Activated naive CD4-positive, alpha-beta T cell treated with anti-CD3 and anti-CD28 coated beads, Interleukin-2, amount 10 ng/mL, durations not matched to agents 7 days and 5 days (primary cell): ENCODE data around the gene SNX10.

Source experiments
- CTCF ChIA-PET: fragments of 350-600 bp; sonication (Branson Sonifier 250); formaldehyde crosslinking; loops from one replicate; lab custom pipeline; 2021; ENCODE audit warnings: antibody characterized with exemption; lab: Charles Lee
- DNase-seq: peaks from one replicate; pipeline ENCODE4 v3.0.0-alpha.2; 2020
- H3K27ac Mint-ChIP-seq: one replicate; pipeline ENCODE4 v1.8.0; 2021; ENCODE audit warnings: mild to moderate bottlenecking, moderate library complexity, mixed read lengths
- H3K27me3 Mint-ChIP-seq: one replicate; pipeline ENCODE4 v1.8.0; 2021; ENCODE audit warnings: mild to moderate bottlenecking, mixed read lengths
- H3K36me3 Mint-ChIP-seq: one replicate; pipeline ENCODE4 v1.8.0; 2021; ENCODE audit warnings: mixed read lengths
- H3K4me1 Mint-ChIP-seq: one replicate; pipeline ENCODE4 v1.8.0; 2021; ENCODE audit warnings: mixed read lengths
- H3K4me3 Mint-ChIP-seq: one replicate; pipeline ENCODE4 v1.8.0; 2021; ENCODE audit warnings: mild to moderate bottlenecking, moderate library complexity, mixed read lengths
- H3K9me3 Mint-ChIP-seq: one replicate; pipeline ENCODE4 v1.8.0; 2021; ENCODE audit warnings: mixed read lengths

The SNX10 gene

DNA sequence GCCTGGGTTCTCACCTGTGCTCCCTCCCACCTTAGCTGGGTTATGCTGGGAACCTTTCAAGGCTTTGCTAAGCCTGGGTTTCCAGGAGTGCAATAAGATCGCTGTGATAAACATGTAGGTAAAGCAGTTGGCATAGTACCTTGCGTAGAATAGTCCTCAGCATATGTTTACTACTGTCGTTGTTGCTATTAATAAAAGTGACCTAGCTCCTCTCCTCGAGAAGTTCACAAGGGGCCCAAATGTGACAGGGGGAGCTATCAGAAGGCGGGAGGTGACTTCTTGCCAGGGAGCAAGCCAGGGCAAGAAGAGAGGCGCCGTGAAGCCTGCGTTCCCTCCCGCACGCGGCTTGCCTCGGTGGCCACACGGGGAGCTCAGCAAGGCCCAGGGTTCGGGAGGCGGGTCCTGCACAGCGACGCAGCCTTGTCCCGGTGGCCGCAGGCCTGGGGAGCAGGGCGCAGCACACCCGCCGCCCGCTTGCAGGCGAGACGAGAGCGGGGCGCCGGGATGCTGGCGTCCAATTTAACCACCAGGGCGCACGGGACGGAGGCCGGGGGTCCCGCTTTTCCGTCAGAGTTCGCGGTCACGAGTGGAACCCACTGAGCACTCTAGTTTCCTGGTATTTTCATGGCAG, 106.2 kb downstream of the SNX10 start:
- H3K36me3 Mint-ChIP-seq, result no peaks in the 10 kb centered on the region
- H3K9me3 Mint-ChIP-seq, result no peaks in the 10 kb centered on the region
- H3K4me3 Mint-ChIP-seq, result peak overlapping the region; percentile 59
- DNase-seq, result peak; percentile 25
- peaks cover 10% of the 10 kb centered on the region for H3K4me1 Mint-ChIP-seq
- H3K27me3 Mint-ChIP-seq, result peaks cover 52% of the 10 kb centered on the region
- no peak overlapping the region for H3K27ac Mint-ChIP-seq
- CTCF ChIA-PET, result interaction anchor here (2.0 kb wide), 1 partner anchor 28 kb away, joined by 9 read pairs; no protein-coding TSS in a partner anchor

- peaks cover 50% of the 10 kb centered on the region for H3K27me3 Mint-ChIP-seq
- no peak for DNase-seq
- H3K4me3 Mint-ChIP-seq, result peak overlapping the region; percentile 59
- no peak overlapping the region for H3K27ac Mint-ChIP-seq
- peaks cover 10% of the 10 kb centered on the region for H3K4me1 Mint-ChIP-seq
- CTCF ChIA-PET, result interaction anchor here (2.0 kb wide), 1 partner anchor 29 kb away, joined by 9 read pairs; no protein-coding TSS in a partner anchor
- H3K36me3 Mint-ChIP-seq, result no peaks in the 10 kb centered on the region
- no peaks in the 10 kb centered on the region for H3K9me3 Mint-ChIP-seq
These were observed 106.7 kb downstream of the SNX10 start for GRCh38 chr7:26398427-26398755.

DNA sequence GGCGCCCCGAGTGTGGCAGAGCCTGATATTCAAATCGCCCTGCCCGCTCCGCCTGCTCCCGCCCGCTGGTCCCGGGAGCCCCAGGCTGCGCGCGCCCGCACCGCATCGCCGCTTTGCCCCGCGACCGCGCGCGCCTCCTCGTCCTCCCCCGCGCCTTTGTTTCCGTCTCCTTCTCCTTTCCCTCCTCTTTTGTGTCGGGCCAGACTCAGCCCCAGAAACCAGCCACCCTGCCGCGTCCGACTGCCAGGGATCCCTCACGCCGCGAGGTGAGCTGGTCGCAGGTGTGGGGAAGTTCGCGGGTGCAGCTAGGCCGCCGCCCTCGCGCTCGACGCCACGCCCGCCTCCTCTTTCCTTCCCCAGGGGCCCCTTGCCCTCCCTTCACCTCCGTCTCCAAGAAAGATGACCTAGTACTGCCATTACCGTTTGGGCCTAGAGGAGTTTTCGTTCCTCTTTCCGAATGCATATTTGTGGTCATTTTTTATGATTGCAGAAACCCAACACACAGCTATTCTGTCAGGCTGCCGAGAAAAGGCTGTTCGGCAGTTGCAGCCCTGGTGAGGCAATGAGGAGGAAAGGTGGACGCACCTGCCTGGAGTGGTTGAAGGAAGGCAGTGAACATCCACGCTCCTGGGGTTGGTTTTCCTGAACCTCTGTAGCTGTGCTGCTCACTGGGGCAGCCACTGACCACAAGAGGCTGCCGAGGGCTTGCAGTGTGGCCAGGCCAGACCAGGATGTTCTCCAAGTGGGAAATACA, 107.3 kb downstream of the SNX10 start:
- H3K27ac Mint-ChIP-seq, result no peak overlapping the region
- H3K4me1 Mint-ChIP-seq, result peaks cover 10% of the 10 kb centered on the region
- CTCF ChIA-PET, result interaction anchor here (0.7 to 2.0 kb wide), 3 partner anchors 22 to 817 kb away, joined by 3 to 9 read pairs (median 3); no protein-coding TSS in a partner anchor
- peak; percentile 40 for DNase-seq
- no peaks in the 10 kb centered on the region for H3K9me3 Mint-ChIP-seq
- peaks cover 47% of the 10 kb centered on the region for H3K27me3 Mint-ChIP-seq
- peak overlapping the region; percentile 82 for H3K4me3 Mint-ChIP-seq
- H3K36me3 Mint-ChIP-seq, result no peaks in the 10 kb centered on the region

DNA sequence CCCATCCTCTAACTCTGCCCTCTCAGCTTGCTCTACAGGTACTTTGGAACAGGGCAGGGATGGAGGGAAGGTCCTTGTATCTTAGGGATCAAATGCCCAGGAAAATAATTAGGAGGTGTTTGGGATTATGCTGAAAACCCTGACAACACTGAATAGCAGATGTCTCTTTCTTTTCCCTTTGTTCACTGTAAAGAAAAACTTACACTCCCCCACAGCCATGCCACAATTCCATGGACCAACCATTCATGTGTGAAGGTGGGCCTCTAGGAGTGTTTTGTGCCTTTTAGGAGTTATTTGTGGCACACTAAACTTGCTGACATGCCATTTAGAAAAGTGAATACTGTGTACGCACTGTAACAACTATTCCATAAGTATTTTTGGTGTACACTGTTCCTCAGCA, 108.1 kb downstream of the SNX10 start:
- H3K9me3 Mint-ChIP-seq, result no peaks in the 10 kb centered on the region
- H3K27me3 Mint-ChIP-seq, result peaks cover 51% of the 10 kb centered on the region
- DNase-seq, result no peak
- H3K36me3 Mint-ChIP-seq, result no peaks in the 10 kb centered on the region
- CTCF ChIA-PET, result no interaction called here
- H3K27ac Mint-ChIP-seq, result no peak overlapping the region
- no peak overlapping the region for H3K4me3 Mint-ChIP-seq
- H3K4me1 Mint-ChIP-seq, result peaks cover 10% of the 10 kb centered on the region

DNA sequence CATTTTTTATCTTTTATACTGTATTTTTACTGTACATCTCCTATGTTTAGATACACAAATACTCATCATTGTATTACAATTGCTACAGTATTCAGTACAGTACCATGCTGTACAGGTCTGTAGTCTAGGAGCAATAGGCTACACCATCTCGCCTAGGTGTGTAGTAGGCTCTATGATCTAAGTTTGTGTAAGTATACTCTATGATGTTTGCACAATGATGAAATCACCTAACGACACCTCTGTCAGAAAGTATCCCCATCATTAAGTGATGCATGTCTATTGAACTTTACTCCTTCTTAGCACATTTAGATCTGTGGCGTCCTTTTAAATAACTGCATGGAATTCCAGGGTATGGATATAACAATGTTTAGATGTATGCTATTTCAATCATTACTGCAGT, 112.0 kb downstream of the SNX10 start:
- Mint-ChIP-seq H3K27ac (no peak overlapping the region), H3K36me3 (no peaks in the 10 kb centered on the region), H3K9me3 (no peaks in the 10 kb centered on the region), H3K4me1 (peaks cover 7% of the 10 kb centered on the region), H3K4me3 (no peak overlapping the region), H3K27me3 (peaks cover 29% of the 10 kb centered on the region)
- no peak for DNase-seq
- CTCF ChIA-PET, result interaction anchor here (0.7 kb wide), 1 partner anchor 509 kb away, joined by 3 read pairs; no protein-coding TSS in a partner anchor

GRCh38 chr7:26404189-26404996, 112.7 kb downstream of the SNX10 start:
- no peak overlapping the region for H3K27ac Mint-ChIP-seq
- CTCF ChIA-PET, result no interaction called here
- H3K9me3 Mint-ChIP-seq, result no peaks in the 10 kb centered on the region
- no peak overlapping the region for H3K4me3 Mint-ChIP-seq
- H3K27me3 Mint-ChIP-seq, result peaks cover 22% of the 10 kb centered on the region
- DNase-seq, result no peak
- H3K36me3 Mint-ChIP-seq, result no peaks in the 10 kb centered on the region
- H3K4me1 Mint-ChIP-seq, result no peaks in the 10 kb centered on the region

GRCh38 chr7:26406433-26406832, 114.8 kb downstream of the SNX10 start:
- H3K36me3 Mint-ChIP-seq, result no peaks in the 10 kb centered on the region
- H3K27ac Mint-ChIP-seq, result no peak overlapping the region
- H3K9me3 Mint-ChIP-seq, result no peaks in the 10 kb centered on the region
- no peaks in the 10 kb centered on the region for H3K4me1 Mint-ChIP-seq
- no peak overlapping the region for H3K4me3 Mint-ChIP-seq
- peaks cover 13% of the 10 kb centered on the region for H3K27me3 Mint-ChIP-seq
- CTCF ChIA-PET, result interaction anchor here (0.8 kb wide), 1 partner anchor 514 kb away, joined by 3 read pairs; no protein-coding TSS in a partner anchor
- no peak for DNase-seq

DNA sequence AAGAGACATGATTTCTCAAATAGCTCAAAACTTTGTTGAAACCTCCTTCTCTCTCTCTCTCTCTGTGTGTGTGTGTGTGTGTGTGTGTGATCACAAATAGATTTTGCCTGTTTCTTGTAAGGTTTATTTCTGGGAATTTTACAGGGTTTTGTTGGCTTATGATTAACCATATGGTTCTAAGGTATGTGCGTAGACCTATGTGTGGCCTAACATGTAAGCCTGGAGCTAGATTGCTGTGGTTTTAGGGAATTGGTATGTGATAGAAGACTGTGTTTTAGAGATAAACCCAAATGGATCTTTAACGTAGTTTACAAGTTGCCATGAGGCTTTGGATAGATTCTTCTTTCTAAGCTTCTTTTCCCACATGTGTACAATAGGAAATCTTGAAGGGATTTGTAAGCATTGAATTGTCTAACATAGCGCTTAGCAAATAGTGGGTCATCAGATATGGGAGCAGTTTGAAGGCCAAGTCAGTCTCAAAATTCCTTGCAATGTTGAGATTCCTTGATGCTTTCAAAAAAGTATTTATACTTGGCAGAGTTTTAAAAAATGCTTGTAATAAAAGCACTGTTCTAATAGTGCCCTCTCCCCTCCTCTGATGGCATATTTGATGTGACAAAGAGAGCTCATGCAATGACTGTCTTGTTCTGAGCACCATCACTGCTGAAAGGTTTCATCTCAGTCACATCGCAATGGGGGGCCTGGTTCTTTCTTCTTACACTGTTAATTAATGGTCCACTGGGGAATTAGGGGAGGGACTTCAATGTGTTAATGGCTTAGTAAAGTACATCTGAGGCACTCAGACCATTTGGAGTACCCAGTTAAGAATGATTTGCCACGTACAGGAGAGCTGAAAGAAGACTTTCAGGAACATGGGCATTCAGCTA, 118.2 kb downstream of the SNX10 start:
- Mint-ChIP-seq H3K27ac (no peak overlapping the region), H3K4me1 (no peaks in the 10 kb centered on the region), H3K4me3 (no peak overlapping the region), H3K36me3 (no peaks in the 10 kb centered on the region), H3K9me3 (no peaks in the 10 kb centered on the region), H3K27me3 (peaks cover 9% of the 10 kb centered on the region)
- CTCF ChIA-PET, result interaction anchor here (1.2 kb wide), 1 partner anchor 8 kb away, joined by 3 read pairs; no protein-coding TSS in a partner anchor
- no peak for DNase-seq

DNA sequence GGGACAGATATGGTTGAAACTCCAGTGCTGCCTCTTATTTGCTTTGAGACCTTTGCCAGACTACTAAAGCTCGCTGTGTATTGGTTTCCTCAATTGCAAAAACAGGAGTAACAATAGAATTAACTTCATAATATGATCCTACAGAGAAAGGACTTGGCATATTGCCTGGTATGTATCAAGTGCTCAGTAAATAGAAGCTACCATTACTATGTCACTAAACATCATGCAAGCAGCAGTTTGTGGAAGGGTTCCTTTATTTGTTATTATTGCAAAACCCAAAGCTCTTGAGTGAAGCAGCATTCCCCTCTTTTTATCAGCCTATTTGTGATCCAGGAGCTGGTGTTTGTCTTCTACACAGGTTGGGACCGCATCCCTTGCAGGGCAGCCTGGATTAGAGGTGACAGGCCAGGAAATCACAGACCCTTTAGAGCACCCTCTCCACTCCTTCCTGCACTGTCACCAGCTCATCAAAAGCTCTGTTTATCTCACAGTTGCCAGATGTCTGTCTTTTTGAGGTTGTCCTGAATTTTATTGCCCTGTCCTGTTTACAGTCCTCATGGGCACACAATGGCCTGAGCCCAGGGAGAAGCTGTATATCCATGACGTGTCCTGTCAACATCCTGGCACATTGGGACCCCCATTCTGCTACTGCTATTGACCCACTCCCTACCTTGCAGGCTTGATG, 121.5 kb downstream of the SNX10 start:
- CTCF ChIA-PET, result interaction anchor here (0.7 kb wide), 1 partner anchor 31 kb away, joined by 3 read pairs; no protein-coding TSS in a partner anchor
- H3K36me3 Mint-ChIP-seq, result no peaks in the 10 kb centered on the region
- H3K4me1 Mint-ChIP-seq, result no peaks in the 10 kb centered on the region
- no peak overlapping the region for H3K4me3 Mint-ChIP-seq
- H3K27me3 Mint-ChIP-seq, result peaks cover 4% of the 10 kb centered on the region
- DNase-seq, result no peak
- H3K9me3 Mint-ChIP-seq, result no peaks in the 10 kb centered on the region
- no peak overlapping the region for H3K27ac Mint-ChIP-seq

DNA sequence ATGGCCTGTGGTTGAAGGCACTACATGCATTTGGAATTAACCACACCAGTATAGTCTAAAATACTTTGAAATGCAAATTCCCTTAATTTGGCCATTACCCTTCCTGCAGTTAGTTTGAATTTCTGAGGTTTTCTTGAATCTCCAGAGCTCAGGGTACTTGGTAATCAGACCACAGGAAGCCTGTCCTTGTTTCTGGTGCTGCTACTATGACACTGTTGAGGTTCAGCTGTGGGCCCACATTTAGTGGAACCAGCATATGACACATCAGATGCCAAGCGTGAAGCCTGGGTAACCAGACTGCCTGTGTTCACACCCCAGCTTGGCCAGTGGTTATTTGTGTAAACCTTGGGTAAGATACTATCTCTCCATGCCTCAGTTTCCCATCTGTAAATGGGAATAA, 124.3 kb downstream of the SNX10 start:
- Mint-ChIP-seq H3K4me1 (no peaks in the 10 kb centered on the region), H3K36me3 (no peaks in the 10 kb centered on the region), H3K27me3 (peaks cover 6% of the 10 kb centered on the region), H3K4me3 (no peak overlapping the region), H3K9me3 (no peaks in the 10 kb centered on the region), H3K27ac (no peak overlapping the region)
- DNase-seq, result no peak
- CTCF ChIA-PET, result no interaction called here

DNA sequence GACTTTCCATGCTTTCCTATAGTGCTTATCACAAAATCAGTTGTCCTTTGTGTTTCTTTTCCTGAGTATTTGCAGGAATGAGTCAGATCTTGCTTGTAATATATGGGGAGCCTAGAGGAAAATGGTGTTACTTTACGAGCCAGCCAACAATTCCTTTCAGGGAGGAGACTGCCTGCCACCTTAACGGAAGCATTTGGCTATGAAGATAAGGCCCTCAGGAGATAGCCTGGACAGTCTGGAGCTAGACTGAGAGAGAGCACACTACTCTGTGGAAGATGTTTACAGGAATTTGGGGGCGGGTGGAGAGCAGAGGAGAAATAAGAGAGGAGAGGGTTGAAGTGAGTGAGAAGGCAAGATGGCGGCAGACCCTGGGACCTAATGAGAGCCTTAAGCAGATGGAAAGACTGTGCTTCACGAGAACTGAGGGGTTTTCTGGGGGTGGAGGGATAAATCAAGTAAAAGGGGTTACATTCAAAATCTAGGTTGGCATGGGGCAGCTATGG, 126.3 kb downstream of the SNX10 start:
- CTCF ChIA-PET, result interaction anchor here (0.9 kb wide), 1 partner anchor 9 kb away, joined by 3 read pairs; no protein-coding TSS in a partner anchor

DNA sequence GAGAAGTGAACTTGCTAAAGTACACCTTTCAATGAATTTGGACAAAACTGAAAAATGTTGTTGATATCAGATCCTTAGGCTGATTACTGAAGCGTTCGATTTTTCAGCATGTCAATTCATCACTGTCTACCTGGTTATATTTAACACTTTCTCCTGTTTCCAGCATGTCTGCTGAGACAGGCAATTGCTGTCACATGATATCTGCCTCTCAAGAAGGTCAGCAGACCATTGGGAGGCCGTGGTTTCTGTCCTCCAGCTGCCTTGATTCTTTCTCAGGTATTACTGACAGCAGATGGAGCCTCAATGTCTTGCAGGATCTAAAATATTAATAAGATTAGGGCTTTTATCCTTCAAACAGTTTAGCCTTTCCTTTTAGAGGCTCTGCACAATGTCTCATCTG, 127.5 kb downstream of the SNX10 start:
- Mint-ChIP-seq H3K27ac (no peak overlapping the region), H3K4me3 (no peak overlapping the region), H3K36me3 (no peaks in the 10 kb centered on the region), H3K4me1 (no peaks in the 10 kb centered on the region), H3K27me3 (peaks cover 11% of the 10 kb centered on the region), H3K9me3 (no peaks in the 10 kb centered on the region)
- DNase-seq, result no peak
- CTCF ChIA-PET, result no interaction called here

More for the DNA sequence above, 126.3 kb downstream of the SNX10 start:
- Mint-ChIP-seq H3K4me3 (no peak overlapping the region), H3K27me3 (peaks cover 11% of the 10 kb centered on the region), H3K36me3 (no peaks in the 10 kb centered on the region), H3K4me1 (no peaks in the 10 kb centered on the region), H3K9me3 (no peaks in the 10 kb centered on the region), H3K27ac (no peak overlapping the region)
- no peak for DNase-seq
